Hypothalamus (tissue), 51 donors: ENCODE data around the gene STK24.
A peak's percentile ranks its signal among the peaks of the same experiment; 100 is the strongest.
"Not testable (repeated sequence)": the region's sequence is repeated elsewhere in the genome, so short reads cannot be mapped to it uniquely, and the experiment has no call there.

Experiments
- DNase-seq, 51 donors: peaks; one replicate each; lab custom pipeline; 2025; lab: John Stamatoyannopoulos, UW

Gene STK24

GRCh38 chr13:98584668-98585397 is 7.9 kb upstream of the STK24 start:
- DNase-seq, result no peak

- DNase-seq, result no peak
Measured at GRCh38 chr13:98582947-98583346, 6.0 kb upstream of the STK24 start.

GRCh38 chr13:98581971-98582702 is 5.2 kb upstream of the STK24 start:
- no peak for DNase-seq

GRCh38 chr13:98581381-98581780 is 4.5 kb upstream of the STK24 start:
- no peak for DNase-seq

GRCh38 chr13:98580420-98580819 is 3.5 kb upstream of the STK24 start:
- no peak for DNase-seq

- peak in 3 of 51 donors; percentile 41 to 57 (median 52) for DNase-seq
Measured at GRCh38 chr13:98577836-98578285, 954 bp upstream of the STK24 start.

GRCh38 chr13:98576200-98576945 is 534 bp downstream of the STK24 start:
- DNase-seq, result peak in 30 of 51 donors; percentile 5 to 57 (median 28)

- DNase-seq, result no peak
Measured at GRCh38 chr13:98575904-98576199, 1.1 kb downstream of the STK24 start.

- no peak for DNase-seq
Measured at GRCh38 chr13:98575009-98575903, 1.7 kb downstream of the STK24 start.

GRCh38 chr13:98571955-98572662 is 4.8 kb downstream of the STK24 start:
- no peak for DNase-seq

GRCh38 chr13:98570929-98571372 is 6.0 kb downstream of the STK24 start:
- peak in 1 of 51 donors; percentile 6 for DNase-seq

- not testable (repeated sequence) for DNase-seq
Measured at GRCh38 chr13:98569494-98570367, 7.2 kb downstream of the STK24 start.

- no peak for DNase-seq
Measured at GRCh38 chr13:98568918-98569317, 8.0 kb downstream of the STK24 start.

- no peak for DNase-seq
Measured at GRCh38 chr13:98567140-98567539, 9.8 kb downstream of the STK24 start.

GRCh38 chr13:98565726-98566565 is 11.0 kb downstream of the STK24 start:
- DNase-seq, result peak in 2 of 51 donors; percentile 10 to 19

- DNase-seq, result no peak
Measured at GRCh38 chr13:98564204-98564603, 12.7 kb downstream of the STK24 start.

GRCh38 chr13:98563071-98563470 is 13.8 kb downstream of the STK24 start:
- DNase-seq, result no peak

GRCh38 chr13:98559169-98559568 is 17.7 kb downstream of the STK24 start:
- no peak for DNase-seq
